ENCODE measurements around the gene PDXK. TPM values are rescaled to one million over a fixed set of nuclear protein-coding genes. Genes with fewer than 3 reads are reported as not detected.

The PDXK gene
- total and polyA plus RNA-seq, 12 donors = 43.0 to 202 (median 95.3) TPM

GRCh38 chr21:43733529-43734071, 14.7 kb downstream of the PDXK start:
- Histone ChIP-seq H3K4me3 (no peak overlapping the region), H3K9me3 (replicated peaks in 1 of 3) (no peaks in the 10 kb centered on the region), H3K27me3 (no peaks in the 10 kb centered on the region), H3K36me3 (replicated peaks in 1 of 2) (peaks cover 0 to 4% of the 10 kb centered on the region in 2 donors), H3K4me1 (replicated peaks in 1 of 2) (peaks cover 18 to 35% of the 10 kb centered on the region in 2 donors), H3K27ac (peak overlapping the region in 1 of 5 donors; percentile 68)
- TF ChIP-seq, protein P1, sequence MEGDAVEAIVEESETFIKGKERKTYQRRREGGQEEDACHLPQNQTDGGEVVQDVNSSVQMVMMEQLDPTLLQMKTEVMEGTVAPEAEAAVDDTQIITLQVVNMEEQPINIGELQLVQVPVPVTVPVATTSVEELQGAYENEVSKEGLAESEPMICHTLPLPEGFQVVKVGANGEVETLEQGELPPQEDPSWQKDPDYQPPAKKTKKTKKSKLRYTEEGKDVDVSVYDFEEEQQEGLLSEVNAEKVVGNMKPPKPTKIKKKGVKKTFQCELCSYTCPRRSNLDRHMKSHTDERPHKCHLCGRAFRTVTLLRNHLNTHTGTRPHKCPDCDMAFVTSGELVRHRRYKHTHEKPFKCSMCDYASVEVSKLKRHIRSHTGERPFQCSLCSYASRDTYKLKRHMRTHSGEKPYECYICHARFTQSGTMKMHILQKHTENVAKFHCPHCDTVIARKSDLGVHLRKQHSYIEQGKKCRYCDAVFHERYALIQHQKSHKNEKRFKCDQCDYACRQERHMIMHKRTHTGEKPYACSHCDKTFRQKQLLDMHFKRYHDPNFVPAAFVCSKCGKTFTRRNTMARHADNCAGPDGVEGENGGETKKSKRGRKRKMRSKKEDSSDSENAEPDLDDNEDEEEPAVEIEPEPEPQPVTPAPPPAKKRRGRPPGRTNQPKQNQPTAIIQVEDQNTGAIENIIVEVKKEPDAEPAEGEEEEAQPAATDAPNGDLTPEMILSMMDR (IDR thresholded peaks at IDR 0.05) = no peak
- TF ChIP-seq POLR2A (IDR thresholded peaks at IDR 0.05) = no peak
- peak in 1 of 7 donors; percentile 24 for DNase-seq
- WGBS, 4 donors = 56 to 72% (median 69%) methylated on average over 10 to 15 of the region's 15 CpGs
- intact Hi-C loops (cut with DNase I) = no loop called here

DNA sequence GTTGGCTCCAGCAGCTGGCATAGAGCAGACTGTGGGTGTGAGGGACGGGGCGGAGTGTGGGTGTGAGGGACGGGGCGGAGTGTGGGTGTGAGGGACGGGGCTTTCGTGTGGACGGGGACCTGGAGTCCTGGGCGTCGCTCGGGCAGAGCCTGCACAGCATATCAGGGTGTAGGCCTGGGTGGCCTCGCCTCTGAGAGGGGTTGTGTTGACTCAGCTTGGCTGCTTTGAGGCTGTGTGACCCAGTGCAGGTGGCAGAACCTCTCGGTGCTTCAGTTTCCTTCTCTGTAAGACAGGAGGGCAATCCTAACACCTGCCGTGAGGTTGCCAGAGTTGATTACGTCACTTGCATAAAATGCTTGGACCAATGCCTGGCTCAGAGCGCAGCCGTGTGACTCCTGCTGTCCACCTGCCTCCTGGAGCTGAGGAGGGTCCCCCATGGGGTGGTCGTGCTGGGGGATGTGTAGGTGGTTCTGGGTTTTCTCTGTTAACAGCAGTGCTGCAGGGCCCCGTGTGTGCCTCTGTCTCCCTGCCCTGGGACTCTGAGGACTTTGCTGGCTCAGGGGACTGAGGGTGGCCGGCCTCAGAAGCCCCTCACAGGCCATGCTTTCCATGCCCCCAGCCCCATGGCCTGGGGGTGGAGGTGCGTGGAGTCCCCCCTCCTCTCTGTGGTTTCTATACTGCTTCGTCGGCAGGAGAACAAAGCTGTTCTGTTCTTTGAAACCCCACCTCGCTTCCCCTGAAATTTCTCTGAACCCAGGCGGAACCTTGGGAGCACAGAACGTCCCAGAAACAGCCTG, 15.4 kb downstream of the PDXK start:
- no peak for TF ChIP-seq POLR2A (IDR thresholded peaks at IDR 0.05)
- TF ChIP-seq, protein P1 (IDR thresholded peaks at IDR 0.05) = no peak
- peaks cover 11 to 28% of the 10 kb centered on the region in 2 donors for H3K4me1 ChIP-seq (replicated peaks in 1 of 2)
- H3K27ac ChIP-seq = peak overlapping the region in 2 of 5 donors; percentile 8 to 68
- H3K27me3 ChIP-seq = no peaks in the 10 kb centered on the region
- no peak overlapping the region for H3K4me3 ChIP-seq
- DNase-seq = peak in 1 of 7 donors; percentile 12
- intact Hi-C loops (cut with DNase I) = no loop called here
- peaks cover 0 to 4% of the 10 kb centered on the region in 2 donors for H3K36me3 ChIP-seq (replicated peaks in 1 of 2)
- no peaks in the 10 kb centered on the region for H3K9me3 ChIP-seq (replicated peaks in 1 of 3)
- WGBS, 4 donors = 70 to 82% (median 78%) methylated on average over 18 to 25 of the region's 25 CpGs

DNA sequence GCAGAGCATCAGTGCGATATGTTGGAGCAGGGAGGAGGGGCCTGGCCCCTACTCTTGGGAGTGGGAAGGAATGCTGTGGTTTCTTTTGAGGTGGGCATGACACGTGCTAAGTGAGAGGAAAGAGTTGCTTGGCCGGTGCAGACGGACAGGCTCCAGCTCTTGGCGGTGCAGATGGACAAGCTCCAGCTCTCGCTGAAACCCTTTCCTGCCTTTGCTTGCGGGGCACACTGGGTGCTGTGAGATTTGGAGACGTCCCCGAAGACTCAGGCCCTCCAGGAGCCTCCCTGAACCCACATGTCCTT, 15.9 kb downstream of the PDXK start:
- WGBS, 4 donors = 71 to 84% (median 77%) methylated on average over 6 to 9 of the region's 9 CpGs
- Histone ChIP-seq H3K4me3 (no peak overlapping the region), H3K36me3 (replicated peaks in 1 of 2) (peaks cover 0 to 4% of the 10 kb centered on the region in 2 donors), H3K27ac (peak overlapping the region in 1 of 5 donors; percentile 68), H3K27me3 (no peaks in the 10 kb centered on the region), H3K9me3 (replicated peaks in 1 of 3) (no peaks in the 10 kb centered on the region), H3K4me1 (replicated peaks in 1 of 2) (peaks cover 10 to 24% of the 10 kb centered on the region in 2 donors)
- intact Hi-C loops (cut with DNase I) = no loop called here
- no peak for DNase-seq
- TF ChIP-seq, protein P1 (IDR thresholded peaks at IDR 0.05) = no peak
- no peak for TF ChIP-seq POLR2A (IDR thresholded peaks at IDR 0.05)

DNA sequence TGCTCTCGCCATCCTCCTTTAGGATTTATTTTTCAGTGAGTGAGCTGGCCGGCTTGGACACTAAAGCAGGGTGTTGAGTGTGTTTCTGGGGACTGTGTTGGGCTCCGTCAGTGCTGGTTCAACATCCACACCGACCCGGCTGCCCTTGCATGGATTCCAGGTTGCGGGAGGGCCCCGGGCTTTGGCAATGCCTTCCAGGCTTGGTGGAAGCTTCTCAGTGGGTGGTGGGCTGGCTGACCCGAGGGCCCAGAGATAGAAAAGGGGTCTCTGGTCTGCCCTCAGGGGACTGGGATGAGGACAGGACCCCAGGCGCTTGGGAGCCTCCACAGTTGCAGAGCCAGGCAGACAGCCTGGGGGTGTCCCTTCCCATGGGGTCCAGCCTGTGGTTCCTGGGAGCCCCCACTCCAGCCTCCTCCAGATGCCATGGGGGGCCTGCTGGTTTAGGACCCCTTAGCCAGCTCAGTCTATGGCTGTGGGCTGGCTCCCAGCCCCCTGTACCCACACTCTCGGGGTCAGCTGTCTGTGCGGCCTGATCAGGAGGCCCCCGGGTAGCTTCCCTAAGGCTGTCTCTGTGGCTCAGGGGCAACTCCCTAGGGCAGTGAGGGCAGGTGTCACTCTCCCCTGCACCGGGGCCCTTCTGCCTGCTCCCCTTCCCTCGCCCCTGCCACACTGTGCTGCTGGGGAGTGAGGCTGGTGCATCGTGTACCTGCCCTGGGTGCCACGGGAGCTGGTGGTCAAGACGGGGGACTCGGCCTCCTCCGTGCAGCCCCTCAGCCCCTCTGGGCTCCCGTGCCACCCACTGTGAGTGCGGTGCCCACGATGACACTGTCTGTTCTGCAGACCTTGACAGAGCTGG, 16.5 kb downstream of the PDXK start:
- WGBS, 4 donors = 85 to 92% (median 90%) methylated on average over 13 to 22 of the region's 22 CpGs
- intact Hi-C loops (cut with DNase I) = no loop called here
- peak in 2 of 7 donors; percentile 8 to 53 for DNase-seq
- Histone ChIP-seq H3K9me3 (replicated peaks in 1 of 3) (no peaks in the 10 kb centered on the region), H3K27me3 (no peaks in the 10 kb centered on the region), H3K4me1 (replicated peaks in 1 of 2) (peaks cover 10 to 24% of the 10 kb centered on the region in 2 donors), H3K4me3 (no peak overlapping the region), H3K27ac (peak overlapping the region in 3 of 5 donors; percentile 51 to 68 (median 56)), H3K36me3 (replicated peaks in 1 of 2) (peaks cover 0 to 4% of the 10 kb centered on the region in 2 donors)
- TF ChIP-seq, protein P1 (IDR thresholded peaks at IDR 0.05) = no peak
- TF ChIP-seq POLR2A (IDR thresholded peaks at IDR 0.05) = no peak

All from adrenal gland (tissue), 12 donors.